IMR-90 (cell line): ENCODE data around the gene RNF213. TPM values are rescaled to one million over a fixed set of nuclear protein-coding genes. Genes with fewer than 3 reads are reported as not detected.

Experiments
- ATAC-seq: fragments of 200-7000 bp; cut with Tn5 transposase; 2 replicates; pipeline ENCODE4 v1.9.1; 2020; ENCODE audit warnings: low read depth, mild to moderate bottlenecking, moderate library complexity
- BruUV-seq: library from RNA; stranded (reverse); fragments of 400-500 nt; replicated peaks from 2 replicates; lab custom pipeline; 2021; lab: Mats Ljungman, UMichigan
- CTCF ChIA-PET: fragments of 300-600 bp; formaldehyde crosslinking; extraction: SDS; loops from one replicate; lab custom pipeline; 2021; ENCODE audit warnings: antibody characterized with exemption; lab: Yijun Ruan, JAX
- POLR2A ChIA-PET: fragments of 300-600 bp; sonication (Branson Sonifier 250); formaldehyde crosslinking; loops from one replicate; lab custom pipeline; 2022; ENCODE audit warnings: antibody characterized with exemption; ENCODE audit not compliant: unreplicated experiment; lab: Charles Lee
- DNase-seq: peaks from one replicate; pipeline ENCODE4 v3.0.0; 2013
- H2AFZ ChIP-seq: replicated peaks from 2 replicates; pipeline ENCODE3; 2013; ENCODE audit warnings: low read length, mild to moderate bottlenecking; ENCODE audit not compliant: poor library complexity
- H2AK5ac ChIP-seq: 2 replicates; pipeline ENCODE4 v1.6.1; 2013; ENCODE audit warnings: low read depth, low read length, inconsistent platforms
- H2AK9ac ChIP-seq: replicated peaks from 2 replicates; pipeline ENCODE3; 2013; ENCODE audit warnings: mild to moderate bottlenecking, low read depth, low read length, moderate library complexity; ENCODE audit not compliant: poor library complexity
- H2BK120ac ChIP-seq: 2 replicates; pipeline ENCODE4 v1.6.1; 2013; ENCODE audit warnings: low read depth, low read length, inconsistent platforms
- H2BK15ac ChIP-seq: 3 replicates; pipeline ENCODE4 v1.6.1; 2013; ENCODE audit warnings: low read depth, low read length, inconsistent platforms
- H2BK20ac ChIP-seq: 2 replicates; pipeline ENCODE4 v1.6.1; 2013; ENCODE audit warnings: low read depth, mild to moderate bottlenecking, inconsistent platforms, low read length, moderate library complexity
- H2BK5ac ChIP-seq: 2 replicates; pipeline ENCODE4 v1.6.1; 2013; ENCODE audit warnings: mild to moderate bottlenecking, low read depth, low read length, inconsistent platforms; ENCODE audit not compliant: poor library complexity, severe bottlenecking
- H3K14ac ChIP-seq: replicated peaks from 2 replicates; pipeline ENCODE4 v1.6.1; 2013; ENCODE audit warnings: low read depth, low read length, inconsistent platforms
- H3K18ac ChIP-seq: 2 replicates; pipeline ENCODE4 v1.6.1; 2013; ENCODE audit warnings: low read depth, low read length, control low read depth
- H3K23ac ChIP-seq: 2 replicates; pipeline ENCODE4 v1.6.1; 2013; ENCODE audit warnings: low read depth, low read length, inconsistent platforms
- H3K27ac ChIP-seq: 2 replicates; pipeline ENCODE4 v1.5.1; 2013; ENCODE audit warnings: mild to moderate bottlenecking, control low read depth, low read length; ENCODE audit not compliant: insufficient read depth
- H3K27me3 ChIP-seq: 2 replicates; pipeline ENCODE4 v1.6.1; 2013; ENCODE audit warnings: low read length; ENCODE audit not compliant: control insufficient read depth, insufficient read depth
- H3K36me3 ChIP-seq: 2 replicates; pipeline ENCODE4 v1.6.1; 2013; ENCODE audit warnings: low read length, mixed read lengths; ENCODE audit not compliant: control insufficient read depth, insufficient read depth
- H3K4ac ChIP-seq: 2 replicates; pipeline ENCODE4 v1.6.1; 2013; ENCODE audit warnings: low read depth, low read length, inconsistent platforms
- H3K4me1 ChIP-seq: 2 replicates; pipeline ENCODE4 v1.6.1; 2013; ENCODE audit warnings: low read length, mixed read lengths; ENCODE audit not compliant: control insufficient read depth, insufficient read depth
- H3K4me2 ChIP-seq: 2 replicates; pipeline ENCODE4 v1.6.1; 2013; ENCODE audit warnings: low read depth, mild to moderate bottlenecking, control low read depth, low read length, moderate library complexity
- H3K4me3 ChIP-seq: 2 replicates; pipeline ENCODE4 v1.5.1; 2013; ENCODE audit warnings: low read depth, mild to moderate bottlenecking, control low read depth, low read length, moderate library complexity; ENCODE audit not compliant: insufficient read depth
- H3K56ac ChIP-seq: 2 replicates; pipeline ENCODE4 v1.6.1; 2013; ENCODE audit warnings: low read length, inconsistent platforms; ENCODE audit not compliant: insufficient read depth; ENCODE audit errors: extremely low read depth
- H3K79me1 ChIP-seq, 2 experiments: 2 replicates each; pipeline ENCODE4 v1.6.1; 2013; ENCODE audit warnings: low read length in 2 of 2, inconsistent platforms in 1 of 2, low read depth in 1 of 2
- H3K9ac ChIP-seq: 2 replicates; pipeline ENCODE4 v1.6.1; 2013; ENCODE audit warnings: low read depth, low read length, control low read depth
- H3K9me1 ChIP-seq: 2 replicates; pipeline ENCODE4 v1.6.1; 2013; ENCODE audit warnings: low read length, inconsistent platforms; ENCODE audit not compliant: insufficient read depth
- H3K9me3 ChIP-seq: 2 replicates; pipeline ENCODE4 v1.6.1; 2013; ENCODE audit warnings: low read length; ENCODE audit not compliant: control insufficient read depth, insufficient read depth
- H4K20me1 ChIP-seq: 2 replicates; pipeline ENCODE4 v1.6.1; 2013; ENCODE audit warnings: low read length, inconsistent platforms; ENCODE audit not compliant: insufficient read depth
- H4K5ac ChIP-seq: 2 replicates; pipeline ENCODE4 v1.6.1; 2013; ENCODE audit warnings: mild to moderate bottlenecking, low read depth, low read length, control low read depth
- H4K8ac ChIP-seq, 2 experiments: 2 replicates each; pipeline ENCODE4 v1.6.1; 2013; ENCODE audit warnings: low read depth in 2 of 2, low read length in 2 of 2, control low read depth in 1 of 2, inconsistent platforms in 1 of 2
- H4K91ac ChIP-seq: 2 replicates; pipeline ENCODE4 v1.6.1; 2013; ENCODE audit warnings: low read depth, low read length, inconsistent platforms; ENCODE audit not compliant: insufficient read depth
- BHLHE40 ChIP-seq: fragments of 150-350 bp; IDR thresholded peaks from 2 replicates; pipeline ENCODE4 v1.6.1; 2016; ENCODE audit warnings: mild to moderate bottlenecking, low read depth, low read length
- CEBPB ChIP-seq: IDR thresholded peaks from 2 replicates; pipeline ENCODE4 v1.6.1; 2012; ENCODE audit warnings: low read depth, low read length, improper control_type of control experiment
- CHD1 ChIP-seq: IDR thresholded peaks from 2 replicates; pipeline ENCODE4 v1.6.1; 2012; ENCODE audit warnings: low read depth, low read length, improper control_type of control experiment
- ELK1 ChIP-seq: fragments of 150-350 bp; IDR thresholded peaks from 2 replicates; pipeline ENCODE4 v1.6.1; 2016; ENCODE audit warnings: low read depth, mild to moderate bottlenecking, low read length, moderate library complexity, borderline replicate concordance
- FOS ChIP-seq: fragments of 150-350 bp; IDR thresholded peaks from 2 replicates; pipeline ENCODE4 v1.6.1; 2016; ENCODE audit warnings: low read depth, low read length
- MAFK ChIP-seq: IDR thresholded peaks from 2 replicates; pipeline ENCODE4 v1.6.1; 2012; ENCODE audit warnings: low read depth, low read length, improper control_type of control experiment
- MAZ ChIP-seq: IDR thresholded peaks from 2 replicates; pipeline ENCODE4 v1.6.1; 2012; ENCODE audit warnings: low read depth, mild to moderate bottlenecking, low read length, improper control_type of control experiment, moderate library complexity, borderline replicate concordance
- MXI1 ChIP-seq: IDR thresholded peaks from 2 replicates; pipeline ENCODE4 v1.6.1; 2012; ENCODE audit warnings: low read depth, mild to moderate bottlenecking, low read length, moderate library complexity, borderline replicate concordance
- NFE2L2 ChIP-seq: fragments of 150-350 bp; IDR thresholded peaks from 2 replicates; pipeline ENCODE4 v1.6.1; 2016; ENCODE audit warnings: low read depth, mild to moderate bottlenecking, low read length
- POLR2A ChIP-seq: IDR thresholded peaks from 2 replicates; pipeline ENCODE4 v1.6.1; 2012; ENCODE audit warnings: mild to moderate bottlenecking, low read depth, low read length
- RAD21 ChIP-seq: IDR thresholded peaks from 2 replicates; pipeline ENCODE4 v1.6.1; 2012; ENCODE audit warnings: low read length, improper control_type of control experiment
- RCOR1 ChIP-seq: IDR thresholded peaks from 2 replicates; pipeline ENCODE4 v1.6.1; 2012; ENCODE audit warnings: mild to moderate bottlenecking, low read length, improper control_type of control experiment; ENCODE audit not compliant: insufficient replicate concordance
- RFX5 ChIP-seq: IDR thresholded peaks from 2 replicates; pipeline ENCODE4 v1.8.0; 2012; ENCODE audit warnings: low read depth, mild to moderate bottlenecking, low read length, moderate library complexity
- SMC3 ChIP-seq: fragments of 150-350 bp; IDR thresholded peaks from 2 replicates; pipeline ENCODE4 v1.6.1; 2016; ENCODE audit warnings: low read depth, mild to moderate bottlenecking, antibody characterized with exemption, low read length, moderate library complexity
- WGBS, 2 experiments: methylation state at CpG; one replicate each; pipeline versions ENCODE4 v1.1.5 to v1.1.7; 2013; ENCODE audit warnings: missing lambda C conversion rate in 2 of 2; ENCODE audit not compliant: insufficient read length in 1 of 2; ENCODE audit errors: extremely low coverage in 2 of 2; 5-methylcytosine and 5-hydroxymethylcytosine counted together
- dilution Hi-C: fragments of 300-500 bp; cut with HindIII; formaldehyde crosslinking; loops from one replicate; pipeline ENCODE4 v1.14.3; 2018; ENCODE audit warnings: low sequenced_read_pairs; ENCODE audit not compliant: unreplicated experiment
- in situ Hi-C: fragments of 300-500 bp; cut with MboI; formaldehyde crosslinking; loops from 3 replicates; pipeline ENCODE4 v1.14.3; 2019; ENCODE audit warnings: low sequenced_read_pairs, inconsistent platforms, mixed read lengths
- intact Hi-C: fragments of 100-400 bp; cut with micrococcal nuclease; formaldehyde crosslinking; loops from 2 replicates; pipeline ENCODE4 v1.10.0; 2022
- polyA plus RNA-seq, 3 experiments: library from polyadenylated mRNA; depleted of rRNA; stranded (reverse); fragments of >200 nt; gene quantifications; 2 replicates each; pipeline ENCODE4 v1.2.3, GENCODE V29; 2012; ENCODE audit warnings: low replicate concordance in 1 of 3
- total RNA-seq: library from RNA; depleted of rRNA; stranded (reverse); fragments of >200 nt; gene quantifications from 2 replicates; pipeline ENCODE4 v1.2.3, GENCODE V29; 2012
- TF ChIP-seq, protein P1 (sequence below): fragments of 150-350 bp; IDR thresholded peaks from 2 replicates; pipeline ENCODE4 v1.6.1; 2017; ENCODE audit warnings: mild to moderate bottlenecking, antibody characterized with exemption, low read length, low read depth
- TF ChIP-seq, protein P2 (sequence below): conservative IDR thresholded peaks from 2 replicates; pipeline ENCODE4 v1.5.1; 2012; ENCODE audit warnings: mild to moderate bottlenecking, low read depth, low read length, improper control_type of control experiment

RNF213 gene
- total and polyA plus RNA-seq, 2 of the 4 experiments (the other 2 are of a cell fraction) = 23.4 to 36.0 TPM

DNA sequence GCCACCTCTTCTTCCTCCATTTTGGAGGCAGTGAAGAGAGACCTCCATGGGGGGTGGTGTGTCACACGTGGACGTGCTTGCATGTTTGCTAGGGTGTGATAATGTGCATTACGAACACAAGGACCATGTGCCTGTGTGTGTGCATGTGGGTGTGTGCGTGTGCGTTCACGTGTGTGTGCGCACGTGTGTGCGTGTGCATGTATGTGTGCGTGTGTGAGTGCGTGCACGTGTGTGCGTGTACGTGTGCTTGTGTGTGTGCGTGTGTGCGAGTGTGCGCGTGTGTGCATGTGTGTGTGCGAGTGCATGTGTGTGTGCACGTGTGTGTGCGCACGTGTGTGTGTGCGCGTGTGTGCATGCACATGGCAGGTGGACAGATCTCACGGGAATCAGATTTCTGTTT is 29.5 kb downstream of the RNF213 start:
- H2AK5ac ChIP-seq = no peak overlapping the region; the same call in 1 of the 2 replicates
- H4K8ac ChIP-seq = no peak overlapping the region
- no peak overlapping the region for H3K56ac ChIP-seq
- intact Hi-C loops (no loop called here), dilution Hi-C loops (no loop called here), in situ Hi-C loops (no loop called here)
- no peaks in the 10 kb centered on the region for H3K27me3 ChIP-seq
- H3K4ac ChIP-seq = no peak overlapping the region
- H3K79me1 ChIP-seq = peaks cover 8 to 18% of the 10 kb centered on the region in 2 experiments; a peak in 3 of 4 replicates
- no peak overlapping the region for H3K14ac ChIP-seq
- no peak overlapping the region for H4K91ac ChIP-seq
- ATAC-seq (no peak), DNase-seq (no peak)
- CTCF ChIA-PET = no interaction called here
- peaks cover 70% of the 10 kb centered on the region for H3K36me3 ChIP-seq
- H3K4me2 ChIP-seq = no peak overlapping the region
- H2BK5ac ChIP-seq = no peak overlapping the region
- H2BK120ac ChIP-seq = no peak overlapping the region
- H3K9me1 ChIP-seq = peaks cover 5% of the 10 kb centered on the region
- no peak overlapping the region for H3K18ac ChIP-seq
- no peak overlapping the region for H3K4me3 ChIP-seq
- no peak overlapping the region for H4K5ac ChIP-seq
- 96% methylated on average over 18 of the region's 25 CpGs; no CpG with 5 or more reads in 1 of the 2 experiments for WGBS, 2 experiments
- POLR2A ChIA-PET = no interaction called here
- no peak overlapping the region for H2AK9ac ChIP-seq
- BruUV-seq = no TSS peak
- no peaks in the 10 kb centered on the region for H3K9me3 ChIP-seq
- H2BK20ac ChIP-seq = no peak overlapping the region
- no peak overlapping the region for H3K23ac ChIP-seq
- H3K9ac ChIP-seq = no peak overlapping the region
- TF ChIP-seq POLR2A (no peak), SMC3 (no peak), NFE2L2 (no peak), FOS (no peak), ELK1 (no peak), CEBPB (no peak), RFX5 (no peak), RAD21 (no peak), RCOR1 (no peak), MXI1 (no peak), MAZ (no peak), MAFK (no peak), CHD1 (no peak), BHLHE40 (no peak)
- TF ChIP-seq, protein P1, sequence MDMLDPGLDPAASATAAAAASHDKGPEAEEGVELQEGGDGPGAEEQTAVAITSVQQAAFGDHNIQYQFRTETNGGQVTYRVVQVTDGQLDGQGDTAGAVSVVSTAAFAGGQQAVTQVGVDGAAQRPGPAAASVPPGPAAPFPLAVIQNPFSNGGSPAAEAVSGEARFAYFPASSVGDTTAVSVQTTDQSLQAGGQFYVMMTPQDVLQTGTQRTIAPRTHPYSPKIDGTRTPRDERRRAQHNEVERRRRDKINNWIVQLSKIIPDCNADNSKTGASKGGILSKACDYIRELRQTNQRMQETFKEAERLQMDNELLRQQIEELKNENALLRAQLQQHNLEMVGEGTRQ = no peak
- TF ChIP-seq, protein P2, sequence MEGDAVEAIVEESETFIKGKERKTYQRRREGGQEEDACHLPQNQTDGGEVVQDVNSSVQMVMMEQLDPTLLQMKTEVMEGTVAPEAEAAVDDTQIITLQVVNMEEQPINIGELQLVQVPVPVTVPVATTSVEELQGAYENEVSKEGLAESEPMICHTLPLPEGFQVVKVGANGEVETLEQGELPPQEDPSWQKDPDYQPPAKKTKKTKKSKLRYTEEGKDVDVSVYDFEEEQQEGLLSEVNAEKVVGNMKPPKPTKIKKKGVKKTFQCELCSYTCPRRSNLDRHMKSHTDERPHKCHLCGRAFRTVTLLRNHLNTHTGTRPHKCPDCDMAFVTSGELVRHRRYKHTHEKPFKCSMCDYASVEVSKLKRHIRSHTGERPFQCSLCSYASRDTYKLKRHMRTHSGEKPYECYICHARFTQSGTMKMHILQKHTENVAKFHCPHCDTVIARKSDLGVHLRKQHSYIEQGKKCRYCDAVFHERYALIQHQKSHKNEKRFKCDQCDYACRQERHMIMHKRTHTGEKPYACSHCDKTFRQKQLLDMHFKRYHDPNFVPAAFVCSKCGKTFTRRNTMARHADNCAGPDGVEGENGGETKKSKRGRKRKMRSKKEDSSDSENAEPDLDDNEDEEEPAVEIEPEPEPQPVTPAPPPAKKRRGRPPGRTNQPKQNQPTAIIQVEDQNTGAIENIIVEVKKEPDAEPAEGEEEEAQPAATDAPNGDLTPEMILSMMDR = no peak
- H3K27ac ChIP-seq = no peak overlapping the region
- H4K20me1 ChIP-seq = peaks cover under 1% of the 10 kb centered on the region; the same call in 1 of the 2 replicates
- no peak overlapping the region for H2AFZ ChIP-seq
- H2BK15ac ChIP-seq = no peak overlapping the region
- no peaks in the 10 kb centered on the region for H3K4me1 ChIP-seq
